Measurements from ENCODE around the gene TBC1D17.

GRCh38 chr19:49832556-49832955, 44.9 kb upstream of the TBC1D17 start:
- no peak for TF ChIP-seq CTCF (IDR thresholded peaks at IDR 0.05)
- no peak for TF ChIP-seq POLR2A (IDR thresholded peaks at IDR 0.05)
